CD14-positive monocyte (primary cell): ENCODE measurements around the gene NAA11. TPM values are rescaled to one million over a fixed set of nuclear protein-coding genes. Genes with fewer than 3 reads are reported as not detected.

Experiments used
- DNase-seq, 3 donors: peaks; one replicate each; pipeline ENCODE4 v3.0.0-alpha.2; 2011 to 2022
- H2AFZ ChIP-seq: 2 replicates; pipeline ENCODE4 v1.6.0; 2012; ENCODE audit warnings: mild to moderate bottlenecking, low read depth, low read length, inconsistent platforms; ENCODE audit not compliant: insufficient read depth, poor library complexity, severe bottlenecking
- H3K27ac ChIP-seq, 2 donors: 1 replicate in 1 of 2; 2 replicates in 1 of 2; pipeline ENCODE4 v1.5.1; 2012 to 2013; ENCODE audit warnings: low read length in 2 of 2, control low read depth in 1 of 2, inconsistent platforms in 1 of 2, low read depth in 1 of 2, mild to moderate bottlenecking in 1 of 2
- H3K27me3 ChIP-seq, 2 donors: one replicate each; pipeline versions ENCODE4 v1.6.0 to v1.6.1; 2011 to 2013; ENCODE audit warnings: low read length in 2 of 2; ENCODE audit not compliant: control insufficient read depth in 2 of 2, insufficient read depth in 2 of 2
- H3K36me3 ChIP-seq, 2 donors: replicated peaks in 1 of 2; 1 replicate in 1 of 2; 2 replicates in 1 of 2; pipeline versions ENCODE4 v1.5.1 to v1.6.1; 2012 to 2013; ENCODE audit warnings: low read length in 2 of 2, control low read depth in 1 of 2, inconsistent platforms in 1 of 2, mild to moderate bottlenecking in 1 of 2; ENCODE audit not compliant: insufficient read depth in 2 of 2, control insufficient read depth in 1 of 2
- H3K4me1 ChIP-seq, 2 donors: 1 replicate in 1 of 2; 2 replicates in 1 of 2; pipeline versions ENCODE4 v1.5.1 to v1.6.1; 2012 to 2013; ENCODE audit warnings: low read length in 2 of 2, control low read depth in 1 of 2, inconsistent platforms in 1 of 2, mild to moderate bottlenecking in 1 of 2, moderate library complexity in 1 of 2; ENCODE audit not compliant: insufficient read depth in 2 of 2, control insufficient read depth in 1 of 2
- H3K4me2 ChIP-seq: replicated peaks from 2 replicates; pipeline ENCODE3; 2012; ENCODE audit warnings: low read length, moderate library complexity, mild to moderate bottlenecking; ENCODE audit not compliant: poor library complexity, severe bottlenecking; ENCODE audit errors: extremely low read depth
- H3K4me3 ChIP-seq, 3 experiments: fragments of 200-600 bp in 1 of 3; sonication (generic) in 1 of 3; replicated peaks in 1 of 3; 1 replicate in 2 of 3; 2 replicates in 1 of 3; pipeline ENCODE4 v1.5.1; 2011 to 2013; ENCODE audit warnings: low read length in 3 of 3, mild to moderate bottlenecking in 3 of 3, control low read depth in 2 of 3, low read depth in 2 of 3, inconsistent platforms in 1 of 3, moderate library complexity in 1 of 3
- H3K79me2 ChIP-seq: 2 replicates; pipeline ENCODE4 v1.6.0; 2012; ENCODE audit warnings: mild to moderate bottlenecking, control low read depth, inconsistent platforms, low read length, moderate library complexity; ENCODE audit not compliant: insufficient read depth
- H3K9ac ChIP-seq: 2 replicates; pipeline ENCODE4 v1.6.0; 2017; ENCODE audit warnings: low read length, mild to moderate bottlenecking; ENCODE audit not compliant: insufficient read depth, poor library complexity, severe bottlenecking
- H3K9me3 ChIP-seq, 2 donors: replicated peaks in 1 of 2; 1 replicate in 1 of 2; 2 replicates in 1 of 2; pipeline versions ENCODE4 v1.5.1 to v1.6.1; 2012 to 2013; ENCODE audit warnings: low read length in 2 of 2, control low read depth in 1 of 2; ENCODE audit not compliant: control insufficient read depth in 1 of 2, insufficient read depth in 1 of 2
- H4K20me1 ChIP-seq: 2 replicates; pipeline ENCODE4 v1.6.0; 2012; ENCODE audit warnings: mild to moderate bottlenecking, low read length, control low read depth, moderate library complexity; ENCODE audit not compliant: insufficient read depth
- H3K27ac Mint-ChIP-seq, 7 donors: one replicate each; pipeline ENCODE4 v1.8.0; 2020; ENCODE audit warnings: mild to moderate bottlenecking in 7 of 7, mixed read lengths in 7 of 7, moderate library complexity in 6 of 7, inconsistent platforms in 2 of 7
- H3K27me3 Mint-ChIP-seq, 3 donors: one replicate each; pipeline ENCODE4 v1.8.0; 2021 to 2022; ENCODE audit warnings: low read depth in 3 of 3, mild to moderate bottlenecking in 3 of 3, mixed read lengths in 3 of 3, moderate library complexity in 3 of 3, inconsistent platforms in 1 of 3
- H3K36me3 Mint-ChIP-seq, 2 donors: one replicate each; pipeline ENCODE4 v1.8.0; 2020; ENCODE audit warnings: mixed read lengths in 2 of 2, inconsistent platforms in 1 of 2, mild to moderate bottlenecking in 1 of 2
- H3K4me1 Mint-ChIP-seq: one replicate; pipeline ENCODE4 v1.8.0; 2020; ENCODE audit warnings: mild to moderate bottlenecking, mixed read lengths
- H3K4me3 Mint-ChIP-seq, 2 donors: one replicate each; pipeline ENCODE4 v1.8.0; 2020; ENCODE audit warnings: mild to moderate bottlenecking in 2 of 2, mixed read lengths in 2 of 2, moderate library complexity in 1 of 2
- H3K9me3 Mint-ChIP-seq, 7 donors: one replicate each; pipeline ENCODE4 v1.8.0; 2020 to 2022; ENCODE audit warnings: mixed read lengths in 7 of 7, mild to moderate bottlenecking in 6 of 7, moderate library complexity in 6 of 7, inconsistent platforms in 2 of 7
- CTCF ChIP-seq: fragments of 200-600 bp; IDR thresholded peaks from one replicate; pipeline ENCODE4 v1.8.0; 2022; ENCODE audit warnings: antibody characterized with exemption, mild to moderate bottlenecking
- WGBS: methylation state at CpG from one replicate; pipeline ENCODE4 v1.1.5; 2013; ENCODE audit warnings: missing lambda C conversion rate; ENCODE audit not compliant: insufficient coverage; 5-methylcytosine and 5-hydroxymethylcytosine counted together
- intact Hi-C, 2 donors: fragments of 100-400 bp; cut with micrococcal nuclease; formaldehyde crosslinking; loops; one replicate each; pipeline versions ENCODE4 v1.15.0 to v1.15.1; 2023
- polyA plus RNA-seq, 3 donors: library from polyadenylated mRNA; depleted of rRNA in 1 of 3; unstranded in 2 of 3; stranded (reverse) in 1 of 3; fragments of 300-500 nt in 2 of 3; fragments of >200 nt in 1 of 3; fragmentation: Illumina TruSeq in 2 of 3; gene quantifications; 1 replicate in 2 of 3; 2 replicates in 1 of 3; pipeline ENCODE4 v1.2.3, GENCODE V29; 2012 to 2021

The NAA11 gene
- polyA plus RNA-seq, 3 donors: not detected

- Histone ChIP-seq H3K4me1 (no peaks in the 10 kb centered on the region), H3K36me3 (no peaks in the 10 kb centered on the region), H3K27ac (no peak overlapping the region), H4K20me1 (no peaks in the 10 kb centered on the region), H3K27me3 (no peaks in the 10 kb centered on the region), H2AFZ (no peak overlapping the region), H3K4me3 (no peak overlapping the region), H3K9me3 (no peaks in the 10 kb centered on the region), H3K4me2 (no peak overlapping the region), H3K79me2 (no peaks in the 10 kb centered on the region), H3K9ac (no peak overlapping the region)
- H3K9me3 Mint-ChIP-seq: peaks cover 0 to 6% (median 0%) of the 10 kb centered on the region in 7 donors
- no peak overlapping the region for H3K27ac Mint-ChIP-seq
- H3K4me1 Mint-ChIP-seq: no peaks in the 10 kb centered on the region
- no peak for DNase-seq
- no peak for TF ChIP-seq CTCF
- H3K4me3 Mint-ChIP-seq: no peak overlapping the region
- H3K36me3 Mint-ChIP-seq: no peaks in the 10 kb centered on the region
- WGBS: 97% methylated on average over 3 of the region's 4 CpGs
- intact Hi-C loops: no loop called here
- H3K27me3 Mint-ChIP-seq: peaks cover 0 to 1% (median 0%) of the 10 kb centered on the region in 3 donors
Measured at GRCh38 chr4:79308137-79308536, 17.7 kb downstream of the NAA11 start.

- no CpG with 5 or more reads among the region's 3 CpGs for WGBS
- no peaks in the 10 kb centered on the region for H3K4me1 Mint-ChIP-seq
- H4K20me1 ChIP-seq: no peaks in the 10 kb centered on the region
Measured at GRCh38 chr4:79306795-79307194, 19.1 kb downstream of the NAA11 start.

More at GRCh38 chr4:79306795-79307194, 19.1 kb downstream of the NAA11 start:
- no peaks in the 10 kb centered on the region for H3K79me2 ChIP-seq
- H3K36me3 ChIP-seq: no peaks in the 10 kb centered on the region
- Mint-ChIP-seq H3K9me3 (peaks cover 0 to 6% (median 0%) of the 10 kb centered on the region in 7 donors), H3K4me3 (no peak overlapping the region), H3K27me3 (no peaks in the 10 kb centered on the region), H3K27ac (no peak overlapping the region), H3K36me3 (no peaks in the 10 kb centered on the region)
- H3K4me2 ChIP-seq: no peak overlapping the region
- H3K27ac ChIP-seq: no peak overlapping the region
- no peak overlapping the region for H3K9ac ChIP-seq
- no peaks in the 10 kb centered on the region for H3K27me3 ChIP-seq
- no peak overlapping the region for H3K4me3 ChIP-seq
- H3K9me3 ChIP-seq: no peaks in the 10 kb centered on the region
- intact Hi-C loops: no loop called here
- no peak for TF ChIP-seq CTCF
- DNase-seq: no peak
- no peaks in the 10 kb centered on the region for H3K4me1 ChIP-seq
- no peak overlapping the region for H2AFZ ChIP-seq
